Measurements from ENCODE around the gene FHOD3.
"Not testable (repeated sequence)": the region's sequence is repeated elsewhere in the genome, so short reads cannot be mapped to it uniquely, and the experiment has no call there.

The FHOD3 gene

GRCh38 chr18:36770315-36770946 is 472.9 kb downstream of the FHOD3 start:
- DNase-seq: no peak

DNA sequence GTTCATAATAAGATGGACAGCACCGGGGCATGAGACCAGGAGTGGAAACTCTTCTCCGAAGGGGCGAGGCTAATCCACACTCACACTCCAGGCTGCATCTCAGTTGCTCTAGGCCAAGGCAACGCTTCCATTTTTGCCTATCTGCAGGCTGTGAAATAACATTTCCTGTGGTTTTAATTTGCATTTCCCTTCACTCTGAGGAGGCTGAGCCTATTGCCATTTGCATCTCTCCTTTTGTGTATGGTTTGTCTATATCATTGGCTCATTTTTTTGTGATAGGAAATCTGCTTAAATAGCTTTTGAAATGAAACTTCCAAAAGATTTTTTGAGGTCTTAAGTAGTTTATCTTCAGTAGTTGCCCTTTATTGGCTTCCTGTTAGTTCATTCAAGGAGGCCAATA is 473.7 kb downstream of the FHOD3 start:
- no peak for DNase-seq

GRCh38 chr18:36772241-36772723 is 474.8 kb downstream of the FHOD3 start:
- no peak for DNase-seq

- no peak for DNase-seq
Measured at GRCh38 chr18:36775396-36775795, 477.9 kb downstream of the FHOD3 start.

DNA sequence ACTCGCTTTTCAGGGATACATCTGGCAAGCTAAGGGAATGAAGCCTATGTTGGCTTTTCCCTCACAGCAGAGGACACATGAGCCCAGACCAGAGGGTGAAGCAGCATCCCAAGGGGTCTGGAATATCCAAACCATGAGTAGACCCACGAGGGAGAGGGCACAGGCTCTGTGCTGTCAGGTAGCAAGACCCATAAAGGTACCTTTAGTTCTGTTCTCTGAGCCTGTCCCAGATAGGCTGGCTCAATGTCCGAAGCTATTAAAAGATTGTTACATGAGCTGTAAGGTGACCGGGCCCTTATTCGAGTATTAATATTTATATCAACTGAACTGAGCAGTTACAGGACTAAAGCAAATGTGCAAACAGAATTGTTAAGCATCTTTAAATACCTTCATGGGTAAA is 479.1 kb downstream of the FHOD3 start:
- no peak for DNase-seq

DNA sequence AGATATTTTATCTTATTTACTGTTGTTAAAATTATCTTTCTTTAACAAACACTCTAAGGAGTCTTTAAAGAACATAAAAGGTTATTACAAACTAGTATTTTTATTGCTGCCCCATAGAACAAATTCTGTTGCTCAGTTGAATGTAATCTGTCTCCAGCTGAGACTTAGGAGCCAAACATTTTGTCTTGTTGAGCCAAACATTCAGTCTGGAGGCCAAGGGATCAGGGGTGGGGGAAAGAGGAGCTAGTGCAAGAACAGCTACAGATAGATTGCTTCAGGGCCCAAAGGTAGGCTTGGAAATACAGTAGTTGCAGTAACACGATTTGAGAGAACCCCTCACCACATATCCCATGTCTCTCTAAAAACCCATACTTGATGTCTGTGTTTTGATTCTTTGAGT is 480.1 kb downstream of the FHOD3 start:
- DNase-seq: no peak

- no peak for DNase-seq
Measured at GRCh38 chr18:36780748-36781147, 483.2 kb downstream of the FHOD3 start.

GRCh38 chr18:36782710-36783109 is 485.2 kb downstream of the FHOD3 start:
- no peak for DNase-seq

DNA sequence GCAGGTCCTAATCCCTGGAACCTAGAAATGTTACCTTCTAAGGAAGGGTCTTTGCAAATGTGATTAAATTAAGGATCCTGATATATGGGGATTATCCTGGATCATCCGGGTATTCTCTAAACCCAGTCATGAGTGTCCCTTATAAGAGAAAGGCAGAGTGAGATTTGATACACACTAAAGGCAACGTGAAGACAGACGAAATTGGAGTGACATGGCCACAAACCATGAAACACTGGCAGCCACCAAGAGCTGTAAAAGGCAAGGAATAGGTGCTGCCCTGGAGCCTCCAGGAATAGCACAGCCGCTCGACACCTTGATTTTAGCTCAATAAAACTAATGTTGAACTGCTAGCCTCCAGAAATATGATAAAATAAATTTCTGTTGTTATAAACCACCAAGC is 486.3 kb downstream of the FHOD3 start:
- DNase-seq: no peak

- DNase-seq: no peak
Measured at GRCh38 chr18:36786686-36787085, 489.2 kb downstream of the FHOD3 start.

DNA sequence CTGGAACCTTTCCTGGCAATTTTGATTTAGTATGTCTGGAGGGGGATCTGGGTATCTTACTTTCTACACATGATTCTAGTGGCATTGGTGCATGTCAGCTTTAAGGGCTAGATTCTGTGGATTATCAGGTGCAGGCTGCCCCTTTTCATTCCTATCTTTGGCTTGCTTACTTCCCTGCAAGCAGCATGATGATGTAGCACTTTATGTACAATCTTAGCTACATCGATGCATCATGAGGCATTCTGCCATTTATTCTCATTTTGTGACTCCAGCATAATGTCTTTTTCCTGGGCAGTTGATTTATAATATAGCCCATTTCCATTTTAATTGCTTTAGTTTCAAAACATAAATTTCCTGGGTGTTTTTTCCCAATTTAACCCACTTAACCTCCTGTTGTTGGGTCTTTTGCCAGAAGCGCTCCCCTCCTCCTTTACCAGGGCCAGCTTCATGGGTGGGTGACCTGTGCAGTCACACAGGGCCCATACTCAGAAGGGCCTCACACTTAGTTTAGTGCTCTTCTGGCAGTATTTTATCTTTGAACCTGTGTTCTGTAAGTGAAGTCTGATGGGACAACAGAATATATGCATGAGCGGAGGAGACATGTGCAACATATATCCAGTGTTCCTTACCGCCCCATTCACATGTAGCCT is 495.2 kb downstream of the FHOD3 start:
- no peak for DNase-seq

- no peak for DNase-seq
Measured at GRCh38 chr18:36798738-36799473, 501.4 kb downstream of the FHOD3 start.

DNA sequence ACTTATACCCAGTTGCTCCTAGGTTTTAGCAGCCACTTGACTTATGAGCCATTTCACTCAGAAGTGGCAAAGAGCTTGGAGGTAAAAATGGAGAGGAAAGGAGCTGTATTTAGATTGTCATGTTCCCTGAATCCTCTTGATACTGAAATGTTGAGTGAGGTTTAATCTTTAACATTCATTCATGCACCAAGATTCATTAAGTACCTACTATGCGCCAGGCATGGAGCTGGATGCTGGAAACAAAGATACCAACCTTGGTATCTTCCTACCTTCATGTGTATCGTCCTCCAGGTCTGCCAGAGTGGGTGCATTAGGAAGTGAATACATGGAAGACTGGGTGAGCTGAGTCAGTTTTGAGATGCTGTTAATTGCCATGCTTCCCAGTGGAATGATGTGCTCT is 507.6 kb downstream of the FHOD3 start:
- DNase-seq: no peak

- no peak for DNase-seq
Measured at GRCh38 chr18:36808681-36809080, 511.2 kb downstream of the FHOD3 start.

DNA sequence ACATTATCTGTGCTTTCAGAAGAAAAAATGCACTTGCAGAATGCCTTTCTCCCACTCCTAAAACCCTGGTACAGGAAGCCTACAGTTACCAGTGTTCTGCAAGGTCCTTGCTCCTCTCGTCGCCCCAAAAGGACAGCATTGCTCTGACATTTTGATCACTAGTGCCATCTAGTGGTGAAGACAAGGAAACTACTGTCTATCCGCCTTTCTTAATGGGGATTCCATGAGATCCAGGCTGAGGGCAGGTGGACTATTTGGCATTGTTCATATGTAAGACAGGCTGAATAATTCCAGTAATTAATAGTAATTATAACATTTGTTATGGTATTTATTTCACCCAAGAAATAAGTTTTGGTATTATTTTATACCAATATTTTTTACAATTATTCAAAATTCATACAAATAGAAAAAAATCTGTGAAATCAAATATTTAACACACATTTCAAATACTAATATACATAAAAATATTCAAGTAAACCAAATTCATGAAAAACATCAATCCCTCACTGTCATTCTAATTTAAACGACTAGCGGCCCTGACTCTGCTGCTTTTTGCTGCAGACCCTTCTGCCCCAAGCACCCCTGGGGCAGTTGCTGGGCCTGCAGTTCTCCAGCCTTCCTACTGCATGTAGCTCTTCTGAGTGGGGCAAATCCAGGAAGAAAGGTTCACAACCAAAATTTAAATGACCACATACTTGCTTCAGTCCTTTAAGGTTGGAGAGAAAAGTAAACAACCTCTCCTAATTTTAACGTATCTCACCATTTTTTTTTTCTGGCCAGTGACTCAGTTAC is 512.3 kb downstream of the FHOD3 start:
- peak; percentile 84 for DNase-seq

DNA sequence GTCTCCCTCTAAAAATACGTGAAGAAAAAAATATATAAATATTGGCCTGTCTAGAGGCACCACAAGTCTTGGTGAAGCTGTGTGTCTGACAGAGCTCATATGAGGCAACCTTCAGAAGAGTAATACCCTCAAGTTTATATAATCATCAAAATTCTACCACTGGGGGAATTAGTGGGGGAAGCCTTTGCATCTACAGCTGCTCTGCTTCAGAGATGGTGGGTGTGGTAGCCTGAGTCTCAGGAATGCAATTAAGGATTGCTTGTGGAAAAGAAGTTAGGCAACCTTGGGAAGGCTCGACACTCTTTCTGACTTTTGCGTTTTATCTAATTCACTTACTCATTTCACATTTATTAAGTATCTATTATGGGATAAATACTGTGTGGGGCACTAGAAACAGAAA is 513.9 kb downstream of the FHOD3 start:
- no peak for DNase-seq

DNA sequence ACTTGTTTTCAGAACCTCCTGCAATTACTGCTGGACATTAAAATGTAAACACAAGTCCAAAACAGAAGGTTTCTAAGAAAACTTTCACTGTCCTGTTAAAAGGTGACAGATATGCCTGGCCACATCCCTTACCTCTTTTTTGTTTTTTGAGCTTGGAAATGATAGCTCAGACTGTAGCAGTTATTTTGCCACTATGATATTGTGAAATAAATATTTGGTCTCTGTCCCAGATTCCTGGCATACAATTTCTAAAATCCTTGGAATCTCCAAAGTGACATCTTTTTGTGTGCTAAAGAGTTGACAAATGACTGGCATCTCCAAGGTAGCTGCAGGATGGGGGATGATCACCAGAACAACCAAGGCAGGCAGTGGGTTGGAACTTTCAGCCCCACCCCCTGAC is 514.4 kb downstream of the FHOD3 start:
- no peak for DNase-seq

DNA sequence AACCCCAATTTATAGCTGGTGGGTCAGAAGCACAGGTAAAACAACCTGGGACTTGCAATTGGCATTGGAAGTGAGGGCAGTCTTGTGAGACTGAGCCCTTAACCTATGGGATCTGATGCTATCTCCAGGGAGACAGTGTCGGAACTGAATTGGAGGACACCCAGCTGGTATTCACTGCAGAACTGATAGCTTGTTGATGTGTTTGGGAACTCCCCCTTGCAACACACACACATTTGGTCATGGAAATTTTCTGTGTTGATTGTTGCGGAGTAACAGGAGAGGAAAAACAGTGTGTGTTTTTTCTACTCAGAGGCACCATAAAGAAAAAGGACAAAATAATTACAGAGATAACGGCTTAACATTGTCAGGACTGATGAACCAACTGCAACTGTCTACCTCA is 515.2 kb downstream of the FHOD3 start:
- DNase-seq: no peak

- no peak for DNase-seq
Measured at GRCh38 chr18:36813101-36813775, 515.7 kb downstream of the FHOD3 start.

GRCh38 chr18:36813824-36814223 is 516.3 kb downstream of the FHOD3 start:
- no peak for DNase-seq

- peak; percentile 13 for DNase-seq
Measured at GRCh38 chr18:36814994-36815393, 517.5 kb downstream of the FHOD3 start.

GRCh38 chr18:36816096-36816495 is 518.6 kb downstream of the FHOD3 start:
- DNase-seq: not testable (repeated sequence)

DNA sequence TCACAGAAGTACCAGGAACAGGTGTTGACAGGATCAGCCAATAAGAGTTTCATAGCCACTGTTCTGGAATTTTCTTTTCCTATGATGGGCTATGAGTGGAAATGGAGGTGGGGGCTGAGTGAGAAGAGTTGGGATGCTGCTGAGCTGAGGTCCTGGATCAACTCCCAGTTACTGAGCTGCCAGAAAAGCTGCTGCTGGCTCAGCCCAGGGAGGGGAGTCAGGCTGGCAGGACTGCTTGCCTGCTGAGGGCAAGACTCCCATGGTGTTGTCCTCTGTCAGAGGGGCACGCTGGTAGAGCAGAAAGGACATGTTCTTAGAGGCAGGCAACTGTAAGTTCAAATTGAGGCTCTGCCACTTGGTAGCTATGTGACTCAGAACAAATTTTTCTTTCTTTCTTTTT is 519.5 kb downstream of the FHOD3 start:
- no peak for DNase-seq

Measured in NCI-H1092 treated with DMSO at 0.1 percent for 48 hours (cell line).